ENCODE data around the gene SLMAP.

The SLMAP gene

GRCh38 chr3:57917601-57918000 lies 161.5 kb downstream of the SLMAP start:
- no peak overlapping the region for H3K4me2 ChIP-seq (ENCODE audit: low read length)
- H3K27me3 ChIP-seq (ENCODE audit: control insufficient read depth, insufficient read depth, low read length), result no peaks in the 10 kb centered on the region
- no peak overlapping the region for H3K27ac ChIP-seq
- H3K4me1 ChIP-seq, result no peaks in the 10 kb centered on the region
- H3K9me3 ChIP-seq (ENCODE audit: control insufficient read depth, low read length), result no peaks in the 10 kb centered on the region
- H3K4me3 ChIP-seq (ENCODE audit: low read depth, low read length), result no peak overlapping the region
- H3K79me2 ChIP-seq, result no peaks in the 10 kb centered on the region
- no peak overlapping the region for H2AFZ ChIP-seq
- H3K9ac ChIP-seq, result no peak overlapping the region
- TF ChIP-seq CTCF (IDR thresholded peaks at IDR 0.05), result no peak
- no peaks in the 10 kb centered on the region for H3K36me3 ChIP-seq (ENCODE audit: control insufficient read depth, insufficient read depth, low read length)

GRCh38 chr3:57918123-57918837 lies 162.2 kb downstream of the SLMAP start:
- Histone ChIP-seq H3K4me3 (ENCODE audit: low read depth, low read length) (no peak overlapping the region), H3K27ac (no peak overlapping the region), H2AFZ (no peak overlapping the region), H3K79me2 (no peaks in the 10 kb centered on the region), H3K9me3 (ENCODE audit: control insufficient read depth, low read length) (no peaks in the 10 kb centered on the region), H3K9ac (no peak overlapping the region), H3K4me2 (ENCODE audit: low read length) (no peak overlapping the region), H3K36me3 (ENCODE audit: control insufficient read depth, insufficient read depth, low read length) (no peaks in the 10 kb centered on the region), H3K4me1 (no peaks in the 10 kb centered on the region), H3K27me3 (ENCODE audit: control insufficient read depth, insufficient read depth, low read length) (no peaks in the 10 kb centered on the region)
- TF ChIP-seq CTCF (IDR thresholded peaks at IDR 0.05), result no peak

DNA sequence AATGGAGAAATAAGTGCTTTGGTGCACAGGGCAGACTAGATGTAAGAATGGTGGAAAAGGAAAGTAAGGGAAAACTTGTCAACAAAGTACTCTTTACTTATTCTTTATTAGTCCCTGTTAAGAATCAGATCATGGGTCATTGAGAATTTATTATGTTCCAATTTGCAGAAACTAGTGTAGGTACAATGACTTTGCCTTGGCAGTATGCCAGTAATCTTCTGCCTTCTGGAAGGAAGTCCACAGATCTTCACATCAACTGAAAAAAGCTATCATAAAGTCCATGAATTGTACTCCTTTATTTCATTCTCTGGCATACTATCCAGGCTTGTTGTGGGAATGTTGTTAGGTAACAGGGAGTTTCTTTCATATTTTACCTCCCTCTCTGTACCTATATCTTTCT lies 163.9 kb downstream of the SLMAP start:
- no peaks in the 10 kb centered on the region for H3K9me3 ChIP-seq (ENCODE audit: control insufficient read depth, low read length)
- no peak overlapping the region for H2AFZ ChIP-seq
- no peaks in the 10 kb centered on the region for H3K36me3 ChIP-seq (ENCODE audit: control insufficient read depth, insufficient read depth, low read length)
- no peaks in the 10 kb centered on the region for H3K4me1 ChIP-seq
- H3K4me3 ChIP-seq (ENCODE audit: low read depth, low read length), result no peak overlapping the region
- H3K27ac ChIP-seq, result no peak overlapping the region
- no peak overlapping the region for H3K9ac ChIP-seq
- no peak for TF ChIP-seq CTCF (IDR thresholded peaks at IDR 0.05)
- no peaks in the 10 kb centered on the region for H3K27me3 ChIP-seq (ENCODE audit: control insufficient read depth, insufficient read depth, low read length)
- no peaks in the 10 kb centered on the region for H3K79me2 ChIP-seq
- no peak overlapping the region for H3K4me2 ChIP-seq (ENCODE audit: low read length)

DNA sequence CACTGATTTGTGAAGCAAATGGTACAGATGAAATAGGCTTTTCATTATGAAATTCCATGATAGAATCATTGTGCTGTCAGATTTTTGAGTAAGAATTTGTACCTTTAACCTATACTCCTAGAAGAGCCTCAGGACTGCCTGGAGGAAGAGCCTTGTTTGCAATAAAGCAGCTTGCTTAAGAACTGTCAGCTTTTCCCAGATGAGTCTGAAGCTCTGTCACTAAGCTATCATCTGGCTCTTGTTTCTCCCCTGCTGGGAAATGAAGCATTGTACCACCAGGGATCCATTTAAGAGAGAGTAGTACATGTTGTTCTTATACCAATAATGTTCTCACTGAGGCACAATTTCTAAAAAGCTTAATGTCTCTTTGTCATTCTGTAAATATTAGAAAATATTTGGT lies 167.0 kb downstream of the SLMAP start:
- no peak overlapping the region for H3K27ac ChIP-seq
- no peaks in the 10 kb centered on the region for H3K27me3 ChIP-seq (ENCODE audit: control insufficient read depth, insufficient read depth, low read length)
- no peak for TF ChIP-seq CTCF (IDR thresholded peaks at IDR 0.05)
- no peak overlapping the region for H3K4me3 ChIP-seq (ENCODE audit: low read depth, low read length)
- no peaks in the 10 kb centered on the region for H3K79me2 ChIP-seq
- H3K4me2 ChIP-seq (ENCODE audit: low read length), result no peak overlapping the region
- H2AFZ ChIP-seq, result no peak overlapping the region
- no peaks in the 10 kb centered on the region for H3K4me1 ChIP-seq
- H3K36me3 ChIP-seq (ENCODE audit: control insufficient read depth, insufficient read depth, low read length), result no peaks in the 10 kb centered on the region
- H3K9ac ChIP-seq, result no peak overlapping the region
- no peaks in the 10 kb centered on the region for H3K9me3 ChIP-seq (ENCODE audit: control insufficient read depth, low read length)

DNA sequence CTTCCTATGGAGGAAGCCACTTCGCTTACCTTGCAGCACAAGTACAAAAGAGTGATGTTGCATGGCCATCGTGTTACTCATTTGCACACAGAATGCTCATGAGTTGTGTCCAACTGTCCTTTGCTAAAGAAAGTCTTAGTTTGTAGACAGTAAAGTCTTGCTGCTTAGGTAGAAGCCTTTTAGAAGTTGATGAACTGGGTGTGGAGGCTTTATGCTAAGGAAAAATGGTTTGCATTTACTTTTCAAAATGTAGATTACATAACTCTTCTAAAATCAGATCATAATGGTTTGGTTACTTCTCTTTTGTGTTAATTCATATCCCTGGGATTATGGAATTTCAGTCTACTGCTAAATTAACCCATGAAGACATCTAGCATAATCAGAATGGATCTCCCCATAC lies 167.6 kb downstream of the SLMAP start:
- no peaks in the 10 kb centered on the region for H3K79me2 ChIP-seq
- no peak overlapping the region for H2AFZ ChIP-seq
- no peaks in the 10 kb centered on the region for H3K9me3 ChIP-seq (ENCODE audit: control insufficient read depth, low read length)
- H3K27me3 ChIP-seq (ENCODE audit: control insufficient read depth, insufficient read depth, low read length), result no peaks in the 10 kb centered on the region
- no peak overlapping the region for H3K27ac ChIP-seq
- no peak overlapping the region for H3K4me2 ChIP-seq (ENCODE audit: low read length)
- H3K9ac ChIP-seq, result no peak overlapping the region
- no peaks in the 10 kb centered on the region for H3K4me1 ChIP-seq
- H3K36me3 ChIP-seq (ENCODE audit: control insufficient read depth, insufficient read depth, low read length), result no peaks in the 10 kb centered on the region
- no peak overlapping the region for H3K4me3 ChIP-seq (ENCODE audit: low read depth, low read length)
- TF ChIP-seq CTCF (IDR thresholded peaks at IDR 0.05), result no peak
